ENCODE measurements around the gene TCF7L1.

Gene TCF7L1

DNA sequence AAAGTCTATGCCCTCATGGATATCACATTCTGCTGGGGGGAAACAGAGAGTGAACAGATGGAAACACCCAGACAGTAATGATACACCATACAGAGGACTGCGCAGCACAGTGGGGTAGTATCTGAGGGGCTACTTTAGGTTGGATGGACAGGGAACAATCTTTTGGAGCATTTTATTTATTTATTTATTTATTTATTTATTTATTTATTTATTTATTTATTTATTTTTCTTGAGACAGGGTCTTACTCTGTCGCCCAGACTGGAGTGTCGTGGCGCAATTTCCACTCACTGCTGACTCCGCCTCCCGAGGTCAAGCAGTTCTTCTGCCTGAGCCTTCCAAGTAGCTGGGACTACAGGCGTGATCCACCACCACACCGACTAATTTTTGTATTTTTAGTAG, 105.4 kb downstream of the TCF7L1 start:
- Histone ChIP-seq H3K27me3 (ENCODE audit: insufficient read depth, low read length) (no peaks in the 10 kb centered on the region), H3K4me2 (ENCODE audit: low read length) (no peak overlapping the region), H3K9me3 (ENCODE audit: low read length) (no peaks in the 10 kb centered on the region), H3K4me3 (ENCODE audit: low read depth, low read length, poor library complexity, severe bottlenecking) (no peak overlapping the region), H3F3A (ENCODE audit: insufficient read depth, low read length) (no peaks in the 10 kb centered on the region), H4K20me1 (ENCODE audit: insufficient read depth, low read length) (no peaks in the 10 kb centered on the region), H2AFZ (ENCODE audit: low read length) (no peak overlapping the region), H3K79me2 (ENCODE audit: insufficient read depth, low read length) (no peaks in the 10 kb centered on the region), H3K4me1 (ENCODE audit: insufficient read depth, low read length, severe bottlenecking) (no peaks in the 10 kb centered on the region), H3K27ac (ENCODE audit: low read depth, low read length, poor library complexity, severe bottlenecking) (no peak overlapping the region), H3K9ac (ENCODE audit: low read length) (no peak overlapping the region), H3K9me2 (ENCODE audit: low read depth, low read length) (no peaks in the 10 kb centered on the region), H3K36me3 (ENCODE audit: insufficient read depth, low read length) (no peaks in the 10 kb centered on the region)
- TF ChIP-seq, protein P1, sequence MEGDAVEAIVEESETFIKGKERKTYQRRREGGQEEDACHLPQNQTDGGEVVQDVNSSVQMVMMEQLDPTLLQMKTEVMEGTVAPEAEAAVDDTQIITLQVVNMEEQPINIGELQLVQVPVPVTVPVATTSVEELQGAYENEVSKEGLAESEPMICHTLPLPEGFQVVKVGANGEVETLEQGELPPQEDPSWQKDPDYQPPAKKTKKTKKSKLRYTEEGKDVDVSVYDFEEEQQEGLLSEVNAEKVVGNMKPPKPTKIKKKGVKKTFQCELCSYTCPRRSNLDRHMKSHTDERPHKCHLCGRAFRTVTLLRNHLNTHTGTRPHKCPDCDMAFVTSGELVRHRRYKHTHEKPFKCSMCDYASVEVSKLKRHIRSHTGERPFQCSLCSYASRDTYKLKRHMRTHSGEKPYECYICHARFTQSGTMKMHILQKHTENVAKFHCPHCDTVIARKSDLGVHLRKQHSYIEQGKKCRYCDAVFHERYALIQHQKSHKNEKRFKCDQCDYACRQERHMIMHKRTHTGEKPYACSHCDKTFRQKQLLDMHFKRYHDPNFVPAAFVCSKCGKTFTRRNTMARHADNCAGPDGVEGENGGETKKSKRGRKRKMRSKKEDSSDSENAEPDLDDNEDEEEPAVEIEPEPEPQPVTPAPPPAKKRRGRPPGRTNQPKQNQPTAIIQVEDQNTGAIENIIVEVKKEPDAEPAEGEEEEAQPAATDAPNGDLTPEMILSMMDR (IDR thresholded peaks at IDR 0.05; ENCODE audit: low read length), result no peak
- no peak for TF ChIP-seq EZH2 (IDR thresholded peaks at IDR 0.05; ENCODE audit: borderline replicate concordance, low read length)

DNA sequence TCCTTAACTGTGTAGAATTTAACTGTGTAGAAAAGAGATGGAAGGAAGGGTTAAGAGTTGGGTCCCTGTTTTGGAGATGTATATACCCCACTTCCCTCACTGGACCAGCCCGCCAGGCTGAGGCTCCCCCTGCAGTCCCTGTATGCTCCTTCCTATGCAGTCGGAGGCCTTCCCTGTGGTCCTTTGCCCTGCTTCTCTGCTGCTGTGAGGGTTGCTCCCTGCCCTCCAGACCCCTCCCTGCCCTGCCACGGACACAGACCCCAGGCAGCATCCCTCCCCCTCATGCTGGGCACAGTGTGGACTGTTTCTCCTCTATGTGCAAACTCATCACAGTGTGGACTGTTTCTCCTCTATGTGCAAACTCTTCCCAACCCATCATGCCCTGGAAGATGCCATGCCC, 105.9 kb downstream of the TCF7L1 start:
- Histone ChIP-seq H3K4me3 (ENCODE audit: low read depth, low read length, poor library complexity, severe bottlenecking) (no peak overlapping the region), H3K9me2 (ENCODE audit: low read depth, low read length) (no peaks in the 10 kb centered on the region), H3K4me1 (ENCODE audit: insufficient read depth, low read length, severe bottlenecking) (no peaks in the 10 kb centered on the region), H3F3A (ENCODE audit: insufficient read depth, low read length) (no peaks in the 10 kb centered on the region), H2AFZ (ENCODE audit: low read length) (no peak overlapping the region), H3K79me2 (ENCODE audit: insufficient read depth, low read length) (no peaks in the 10 kb centered on the region), H3K9me3 (ENCODE audit: low read length) (no peaks in the 10 kb centered on the region), H3K9ac (ENCODE audit: low read length) (no peak overlapping the region), H3K36me3 (ENCODE audit: insufficient read depth, low read length) (no peaks in the 10 kb centered on the region), H3K27ac (ENCODE audit: low read depth, low read length, poor library complexity, severe bottlenecking) (no peak overlapping the region), H3K4me2 (ENCODE audit: low read length) (no peak overlapping the region), H3K27me3 (ENCODE audit: insufficient read depth, low read length) (no peaks in the 10 kb centered on the region), H4K20me1 (ENCODE audit: insufficient read depth, low read length) (no peaks in the 10 kb centered on the region)
- TF ChIP-seq EZH2 (IDR thresholded peaks at IDR 0.05; ENCODE audit: borderline replicate concordance, low read length), result no peak
- TF ChIP-seq, protein P1 (IDR thresholded peaks at IDR 0.05; ENCODE audit: low read length), result no peak

DNA sequence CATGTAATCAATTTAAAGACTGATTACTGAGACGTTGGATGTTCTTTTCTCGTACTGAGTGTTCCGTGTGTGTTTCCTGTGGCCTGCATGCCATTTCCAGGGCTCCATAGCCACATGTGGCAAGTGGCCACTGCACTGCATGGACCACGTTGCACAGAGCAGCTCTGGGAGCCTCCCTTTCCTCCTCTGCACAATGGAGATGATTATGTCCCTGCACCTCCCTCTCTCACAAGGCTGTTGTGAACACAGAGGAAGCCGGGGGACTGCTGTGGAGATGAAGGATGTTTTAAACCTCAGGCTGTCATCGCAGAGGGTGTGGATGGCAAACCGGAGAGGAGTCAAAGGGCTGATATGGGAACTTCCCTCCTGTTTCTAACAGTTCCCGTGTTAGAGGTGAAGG, 106.9 kb downstream of the TCF7L1 start:
- no peaks in the 10 kb centered on the region for H3K9me2 ChIP-seq (ENCODE audit: low read depth, low read length)
- H4K20me1 ChIP-seq (ENCODE audit: insufficient read depth, low read length), result no peaks in the 10 kb centered on the region
- no peak for TF ChIP-seq EZH2 (IDR thresholded peaks at IDR 0.05; ENCODE audit: borderline replicate concordance, low read length)
- TF ChIP-seq, protein P1 (IDR thresholded peaks at IDR 0.05; ENCODE audit: low read length), result no peak
- H2AFZ ChIP-seq (ENCODE audit: low read length), result no peak overlapping the region
- H3K36me3 ChIP-seq (ENCODE audit: insufficient read depth, low read length), result no peaks in the 10 kb centered on the region
- no peak overlapping the region for H3K4me2 ChIP-seq (ENCODE audit: low read length)
- no peaks in the 10 kb centered on the region for H3K27me3 ChIP-seq (ENCODE audit: insufficient read depth, low read length)
- no peak overlapping the region for H3K27ac ChIP-seq (ENCODE audit: low read depth, low read length, poor library complexity, severe bottlenecking)
- no peaks in the 10 kb centered on the region for H3F3A ChIP-seq (ENCODE audit: insufficient read depth, low read length)
- no peak overlapping the region for H3K9ac ChIP-seq (ENCODE audit: low read length)
- H3K79me2 ChIP-seq (ENCODE audit: insufficient read depth, low read length), result no peaks in the 10 kb centered on the region
- no peaks in the 10 kb centered on the region for H3K9me3 ChIP-seq (ENCODE audit: low read length)
- no peaks in the 10 kb centered on the region for H3K4me1 ChIP-seq (ENCODE audit: insufficient read depth, low read length, severe bottlenecking)
- no peak overlapping the region for H3K4me3 ChIP-seq (ENCODE audit: low read depth, low read length, poor library complexity, severe bottlenecking)

All from OCI-LY1 (cell line).